ENCODE measurements around the gene PSTK. TPM values are rescaled to one million over a fixed set of nuclear protein-coding genes. Genes with fewer than 3 reads are reported as not detected.

PSTK gene
- total and polyA plus RNA-seq, 2 of the 13 experiments (the other 11 are each of a cell fraction or from before 2014, with no cell fraction given): 8.2 to 9.3 TPM

DNA sequence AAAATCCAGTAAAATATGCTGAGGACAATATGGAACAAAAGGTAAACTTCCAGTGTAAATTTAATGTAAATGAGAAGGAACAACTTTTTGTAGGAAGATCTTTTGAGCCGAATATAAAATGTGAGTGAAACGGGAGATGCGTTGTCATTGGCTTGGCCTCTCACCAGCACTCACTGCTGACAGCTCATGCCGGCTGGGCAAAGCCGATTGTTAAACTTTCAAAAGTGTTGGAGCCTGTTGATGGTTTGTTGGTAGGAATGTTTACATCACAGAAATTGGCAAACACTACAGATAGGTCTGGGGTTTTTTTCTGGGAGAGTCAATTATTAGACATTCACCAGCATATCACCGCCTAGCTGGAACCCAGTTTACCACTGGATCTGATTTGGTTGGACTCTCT, 6.1 kb downstream of the PSTK start:
- Histone ChIP-seq H3K4me1 (ENCODE audit: insufficient read depth, low read length) (peaks cover 13% of the 10 kb centered on the region), H3K36me3 (replicated peaks in 1 of 2; ENCODE audit: control insufficient read depth in 1 of 2, insufficient read depth in 2 of 2, low read length in 2 of 2) (peaks cover 1 to 24% of the 10 kb centered on the region in 2 experiments; a peak in 2 of 5 replicates), H3K9ac (ENCODE audit: insufficient read depth, low read depth, low read length) (no peak overlapping the region), H2AFZ (ENCODE audit: low read length) (no peak overlapping the region), H3K79me2 (ENCODE audit: insufficient read depth, low read length) (no peaks in the 10 kb centered on the region), H3K27ac (ENCODE audit: extremely low read length, insufficient read depth, low read length) (no peak overlapping the region), H3K27me3 (ENCODE audit: control insufficient read depth in 1 of 2, insufficient read depth in 2 of 2, low read length in 2 of 2) (no peaks in the 10 kb centered on the region), H3K4me2 (ENCODE audit: low read depth, low read length) (no peak overlapping the region), H4K20me1 (ENCODE audit: insufficient read depth, low read length) (no peaks in the 10 kb centered on the region), H3K4me3 (replicated peaks in 1 of 3; ENCODE audit: insufficient read depth in 1 of 3, low read depth in 2 of 3, low read length in 3 of 3) (no peak overlapping the region), H3K9me3 (ENCODE audit: low read length) (no peaks in the 10 kb centered on the region)
- FAIRE-seq (no peak), ATAC-seq (no peak), DNase-seq (ENCODE audit: low spot score) (no peak)
- in situ Hi-C loops (cut with HindIII; ENCODE audit: extremely low pct_ligation_motif_present, low pct_unique_long_range_greater_than_20kb): no loop called here
- TF ChIP-seq HCFC1 (IDR thresholded peaks at IDR 0.05; ENCODE audit: low read depth, low read length) (no peak), ZFP90 (CRISPR knock-in tag; IDR thresholded peaks at IDR 0.05; ENCODE audit: borderline replicate concordance) (no peak), NFYC (CRISPR knock-in tag; IDR thresholded peaks at IDR 0.05) (no peak), GTF2F1 (IDR thresholded peaks at IDR 0.05; ENCODE audit: low read length) (no peak), ZNF766 (CRISPR knock-in tag; IDR thresholded peaks at IDR 0.05; ENCODE audit: borderline replicate concordance) (no peak)
- TF ChIP-seq, protein P1, sequence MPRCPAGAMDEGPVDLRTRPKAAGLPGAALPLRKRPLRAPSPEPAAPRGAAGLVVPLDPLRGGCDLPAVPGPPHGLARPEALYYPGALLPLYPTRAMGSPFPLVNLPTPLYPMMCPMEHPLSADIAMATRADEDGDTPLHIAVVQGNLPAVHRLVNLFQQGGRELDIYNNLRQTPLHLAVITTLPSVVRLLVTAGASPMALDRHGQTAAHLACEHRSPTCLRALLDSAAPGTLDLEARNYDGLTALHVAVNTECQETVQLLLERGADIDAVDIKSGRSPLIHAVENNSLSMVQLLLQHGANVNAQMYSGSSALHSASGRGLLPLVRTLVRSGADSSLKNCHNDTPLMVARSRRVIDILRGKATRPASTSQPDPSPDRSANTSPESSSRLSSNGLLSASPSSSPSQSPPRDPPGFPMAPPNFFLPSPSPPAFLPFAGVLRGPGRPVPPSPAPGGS (CRISPR knock-in tag; IDR thresholded peaks at IDR 0.05): no peak
- ChIA-PET CTCF (ENCODE audit: low intra/inter-chr PET ratio, low total read pairs) (no interaction called here), POLR2A (interaction anchor here (1.3 kb wide), 1 partner anchor 23 kb away, joined by 4 read pairs; the partner anchor contains the start of gene ACADSB)
- BruUV-seq (replicated peaks): no TSS peak
- WGBS (ENCODE audit: low lambda C conversion rate): 91% methylated on average over 6 of the region's 6 CpGs
- intact Hi-C loops (cut with micrococcal nuclease; ENCODE audit: unreplicated experiment): no loop called here

DNA sequence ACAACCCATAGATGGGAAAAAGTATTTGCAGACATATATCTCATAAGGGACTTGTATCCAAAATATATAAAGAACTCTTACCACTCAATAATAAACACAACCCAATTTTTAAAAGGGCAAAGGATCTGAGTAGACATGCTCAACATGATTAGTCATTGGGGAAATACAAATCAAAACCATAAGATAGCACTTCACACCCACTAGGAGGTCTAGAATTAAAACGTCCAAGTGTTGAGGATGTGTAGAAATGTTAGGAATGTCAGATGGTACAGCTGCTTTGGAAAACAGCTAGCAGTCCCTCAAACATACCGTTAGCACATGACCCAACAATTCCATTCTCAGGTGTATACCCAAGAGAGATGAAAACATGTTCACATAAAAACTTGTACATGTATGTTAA, 8.3 kb downstream of the PSTK start:
- ChIA-PET CTCF (ENCODE audit: low intra/inter-chr PET ratio, low total read pairs) (no interaction called here), POLR2A (interaction anchor here (1.6 kb wide), 1 partner anchor 21 kb away, joined by 3 read pairs; the partner anchor contains the start of gene ACADSB)
- H3K27me3 ChIP-seq (ENCODE audit: control insufficient read depth in 1 of 2, insufficient read depth in 2 of 2, low read length in 2 of 2): no peaks in the 10 kb centered on the region
- no peaks in the 10 kb centered on the region for H3K4me1 ChIP-seq (ENCODE audit: insufficient read depth, low read length)
- intact Hi-C loops (cut with micrococcal nuclease; ENCODE audit: unreplicated experiment): no loop called here
- no peak for DNase-seq (ENCODE audit: low spot score)
- no peak for ATAC-seq
- no peak overlapping the region for H3K27ac ChIP-seq (ENCODE audit: extremely low read length, insufficient read depth, low read length)
- H4K20me1 ChIP-seq (ENCODE audit: insufficient read depth, low read length): no peaks in the 10 kb centered on the region
- no peaks in the 10 kb centered on the region for H3K79me2 ChIP-seq (ENCODE audit: insufficient read depth, low read length)
- BruUV-seq (replicated peaks): no TSS peak
- FAIRE-seq: no peak
- H2AFZ ChIP-seq (ENCODE audit: low read length): no peak overlapping the region
- WGBS (ENCODE audit: low lambda C conversion rate): 91% methylated on average over 2 of the region's 2 CpGs
- no peak overlapping the region for H3K9ac ChIP-seq (ENCODE audit: insufficient read depth, low read depth, low read length)
- H3K9me3 ChIP-seq (ENCODE audit: low read length): no peaks in the 10 kb centered on the region
- in situ Hi-C loops (cut with HindIII; ENCODE audit: extremely low pct_ligation_motif_present, low pct_unique_long_range_greater_than_20kb): no loop called here
- H3K36me3 ChIP-seq (replicated peaks in 1 of 2; ENCODE audit: control insufficient read depth in 1 of 2, insufficient read depth in 2 of 2, low read length in 2 of 2): peaks cover 4 to 20% of the 10 kb centered on the region in 2 experiments; a peak in 3 of 5 replicates
- H3K4me2 ChIP-seq (ENCODE audit: low read depth, low read length): no peak overlapping the region
- H3K4me3 ChIP-seq (replicated peaks in 1 of 3; ENCODE audit: insufficient read depth in 1 of 3, low read depth in 2 of 3, low read length in 3 of 3): no peak overlapping the region
- TF ChIP-seq ZNF567 (CRISPR knock-in tag; IDR thresholded peaks at IDR 0.05; ENCODE audit: borderline replicate concordance): no peak
- TF ChIP-seq ZBTB20 (CRISPR knock-in tag; IDR thresholded peaks at IDR 0.05; ENCODE audit: borderline replicate concordance, low read depth): no peak
- no peak for TF ChIP-seq SETDB1 (CRISPR knock-in tag; IDR thresholded peaks at IDR 0.05; ENCODE audit: borderline replicate concordance)
- TF ChIP-seq, protein P2, sequence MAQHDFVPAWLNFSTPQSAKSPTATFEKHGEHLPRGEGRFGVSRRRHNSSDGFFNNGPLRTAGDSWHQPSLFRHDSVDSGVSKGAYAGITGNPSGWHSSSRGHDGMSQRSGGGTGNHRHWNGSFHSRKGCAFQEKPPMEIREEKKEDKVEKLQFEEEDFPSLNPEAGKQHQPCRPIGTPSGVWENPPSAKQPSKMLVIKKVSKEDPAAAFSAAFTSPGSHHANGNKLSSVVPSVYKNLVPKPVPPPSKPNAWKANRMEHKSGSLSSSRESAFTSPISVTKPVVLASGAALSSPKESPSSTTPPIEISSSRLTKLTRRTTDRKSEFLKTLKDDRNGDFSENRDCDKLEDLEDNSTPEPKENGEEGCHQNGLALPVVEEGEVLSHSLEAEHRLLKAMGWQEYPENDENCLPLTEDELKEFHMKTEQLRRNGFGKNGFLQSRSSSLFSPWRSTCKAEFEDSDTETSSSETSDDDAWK (CRISPR knock-in tag; IDR thresholded peaks at IDR 0.05): no peak
- TF ChIP-seq, protein P3, sequence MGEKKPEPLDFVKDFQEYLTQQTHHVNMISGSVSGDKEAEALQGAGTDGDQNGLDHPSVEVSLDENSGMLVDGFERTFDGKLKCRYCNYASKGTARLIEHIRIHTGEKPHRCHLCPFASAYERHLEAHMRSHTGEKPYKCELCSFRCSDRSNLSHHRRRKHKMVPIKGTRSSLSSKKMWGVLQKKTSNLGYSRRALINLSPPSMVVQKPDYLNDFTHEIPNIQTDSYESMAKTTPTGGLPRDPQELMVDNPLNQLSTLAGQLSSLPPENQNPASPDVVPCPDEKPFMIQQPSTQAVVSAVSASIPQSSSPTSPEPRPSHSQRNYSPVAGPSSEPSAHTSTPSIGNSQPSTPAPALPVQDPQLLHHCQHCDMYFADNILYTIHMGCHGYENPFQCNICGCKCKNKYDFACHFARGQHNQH (CRISPR knock-in tag; IDR thresholded peaks at IDR 0.05): no peak
- TF ChIP-seq FOSL1 (CRISPR knock-in tag; IDR thresholded peaks at IDR 0.05; ENCODE audit: borderline replicate concordance): no peak
